HepG2 (cell line): Measurements from ENCODE around the gene ABCB6. TPM values are rescaled to one million over a fixed set of nuclear protein-coding genes. Genes with fewer than 3 reads are reported as not detected.

Experiments used
- BRD4 ChIP-seq: sonication (generic); formaldehyde crosslinking; IDR thresholded peaks from 2 replicates; pipeline ENCODE4 v1.4.0; 2020; ENCODE audit warnings: missing genetic modification reagents
- DMAP1 ChIP-seq: IDR thresholded peaks from 2 replicates; pipeline ENCODE4 v1.6.1; 2016
- DNMT1 ChIP-seq: sonication (generic); formaldehyde crosslinking; IDR thresholded peaks from 2 replicates; pipeline ENCODE4 v1.5.1; 2020; ENCODE audit warnings: mild to moderate bottlenecking, missing genetic modification reagents
- HNRNPK ChIP-seq: fragments of 200-400 bp; formaldehyde crosslinking; IDR thresholded peaks from 2 replicates; pipeline ENCODE4 v1.6.1; 2018; ENCODE audit warnings: low read length, low read depth, moderate library complexity, mild to moderate bottlenecking; ENCODE audit not compliant: poor library complexity, severe bottlenecking
- IRF1 ChIP-seq: sonication (generic); formaldehyde crosslinking; IDR thresholded peaks from 2 replicates; pipeline ENCODE4 v1.4.0; 2020; ENCODE audit warnings: low read depth, mild to moderate bottlenecking, missing genetic modification reagents
- IRX3 ChIP-seq: sonication (generic); formaldehyde crosslinking; IDR thresholded peaks from 2 replicates; pipeline ENCODE4 v1.8.1; 2023; ENCODE audit warnings: mild to moderate bottlenecking, low read depth, missing genetic modification reagents, borderline replicate concordance
- MIXL1 ChIP-seq: IDR thresholded peaks from 2 replicates; pipeline ENCODE4 v1.6.1; 2016
- MTF1 ChIP-seq: sonication (generic); formaldehyde crosslinking; IDR thresholded peaks from 2 replicates; pipeline ENCODE4 v1.5.0; 2020; ENCODE audit warnings: missing genetic modification reagents
- POLR2AphosphoS5 ChIP-seq: IDR thresholded peaks from 2 replicates; pipeline ENCODE4 v1.6.1; 2012; ENCODE audit warnings: low read depth, low read length
- SMAD3 ChIP-seq: sonication (generic); formaldehyde crosslinking; IDR thresholded peaks from 2 replicates; pipeline ENCODE4 v1.4.0; 2020; ENCODE audit warnings: missing genetic modification reagents
- TARDBP ChIP-seq: sonication (generic); formaldehyde crosslinking; IDR thresholded peaks from 2 replicates; pipeline ENCODE4 v1.8.0; 2022; ENCODE audit warnings: mild to moderate bottlenecking, missing genetic modification reagents
- TEAD2 ChIP-seq: sonication (generic); formaldehyde crosslinking; IDR thresholded peaks from 2 replicates; pipeline ENCODE4 v1.9.0; 2021; ENCODE audit warnings: missing genetic modification reagents
- TGIF2 ChIP-seq: IDR thresholded peaks from 2 replicates; pipeline ENCODE4 v1.6.1; 2016; ENCODE audit warnings: control low read depth, missing compliant biosample characterization
- XBP1 ChIP-seq: sonication (generic); formaldehyde crosslinking; IDR thresholded peaks from 2 replicates; pipeline ENCODE4 v1.5.0; 2020; ENCODE audit warnings: missing genetic modification reagents
- ZNF747 ChIP-seq: sonication (generic); formaldehyde crosslinking; IDR thresholded peaks from 2 replicates; pipeline ENCODE4 v1.8.1; 2023; ENCODE audit warnings: missing genetic modification reagents, mild to moderate bottlenecking, borderline replicate concordance
- ZNF891 ChIP-seq: sonication (generic); formaldehyde crosslinking; IDR thresholded peaks from 2 replicates; pipeline ENCODE4 v1.5.0; 2020; ENCODE audit warnings: mild to moderate bottlenecking, missing genetic modification reagents
- polyA plus RNA-seq, 8 experiments: library from polyadenylated mRNA; depleted of rRNA in 3 of 8; stranded (reverse) in 7 of 8; unstranded in 1 of 8; fragments of >200 nt; fragmentation: Illumina TruSeq in 4 of 8; extraction: Trizol in 4 of 8; gene quantifications; 2 replicates each; pipeline versions ENCODE4 v1.2.1 to v1.2.3, GENCODE V29; 2011 to 2016; ENCODE audit warnings: low read depth in 4 of 8, missing spikeins in 1 of 8, mixed read lengths in 1 of 8; ENCODE audit not compliant: insufficient read depth in 1 of 8
- total RNA-seq, 5 experiments: library from RNA; depleted of rRNA; stranded (reverse); fragments of >200 nt; fragmentation: Illumina TruSeq; extraction: Trizol; gene quantifications; 2 replicates each; pipeline ENCODE4 v1.2.3, GENCODE V29; 2016; ENCODE audit warnings: low read depth in 1 of 5
- TF ChIP-seq, protein P1 (sequence below): sonication (generic); formaldehyde crosslinking; IDR thresholded peaks from 2 replicates; pipeline ENCODE4 v1.8.1; 2023; ENCODE audit warnings: mild to moderate bottlenecking, missing genetic modification reagents
- TF ChIP-seq, protein P2 (sequence below): sonication (generic); formaldehyde crosslinking; IDR thresholded peaks from 2 replicates; pipeline ENCODE4 v1.4.0; 2020; ENCODE audit warnings: missing genetic modification reagents
- TF ChIP-seq, protein P3 (sequence below): sonication (generic); formaldehyde crosslinking; IDR thresholded peaks from 2 replicates; pipeline ENCODE4 v1.4.0; 2020; ENCODE audit warnings: missing genetic modification reagents
- TF ChIP-seq, protein P4 (sequence below): IDR thresholded peaks from 2 replicates; pipeline ENCODE4 v1.6.1; 2016; ENCODE audit warnings: missing genetic modification reagents, missing compliant biosample characterization
- TF ChIP-seq, protein P5 (sequence below): sonication (generic); formaldehyde crosslinking; conservative IDR thresholded peaks from 2 replicates; pipeline ENCODE4 v1.4.0; 2020; ENCODE audit warnings: missing genetic modification reagents
- TF ChIP-seq, protein P6 (sequence below): sonication (generic); formaldehyde crosslinking; IDR thresholded peaks from 2 replicates; pipeline ENCODE4 v1.8.0; 2022; ENCODE audit warnings: missing genetic modification reagents, low read depth, mild to moderate bottlenecking, borderline replicate concordance

Gene ABCB6
- total and polyA plus RNA-seq, 2 of the 13 experiments (the other 11 are each of a cell fraction or from before 2014, with no cell fraction given), result 91.1 to 137 TPM

DNA sequence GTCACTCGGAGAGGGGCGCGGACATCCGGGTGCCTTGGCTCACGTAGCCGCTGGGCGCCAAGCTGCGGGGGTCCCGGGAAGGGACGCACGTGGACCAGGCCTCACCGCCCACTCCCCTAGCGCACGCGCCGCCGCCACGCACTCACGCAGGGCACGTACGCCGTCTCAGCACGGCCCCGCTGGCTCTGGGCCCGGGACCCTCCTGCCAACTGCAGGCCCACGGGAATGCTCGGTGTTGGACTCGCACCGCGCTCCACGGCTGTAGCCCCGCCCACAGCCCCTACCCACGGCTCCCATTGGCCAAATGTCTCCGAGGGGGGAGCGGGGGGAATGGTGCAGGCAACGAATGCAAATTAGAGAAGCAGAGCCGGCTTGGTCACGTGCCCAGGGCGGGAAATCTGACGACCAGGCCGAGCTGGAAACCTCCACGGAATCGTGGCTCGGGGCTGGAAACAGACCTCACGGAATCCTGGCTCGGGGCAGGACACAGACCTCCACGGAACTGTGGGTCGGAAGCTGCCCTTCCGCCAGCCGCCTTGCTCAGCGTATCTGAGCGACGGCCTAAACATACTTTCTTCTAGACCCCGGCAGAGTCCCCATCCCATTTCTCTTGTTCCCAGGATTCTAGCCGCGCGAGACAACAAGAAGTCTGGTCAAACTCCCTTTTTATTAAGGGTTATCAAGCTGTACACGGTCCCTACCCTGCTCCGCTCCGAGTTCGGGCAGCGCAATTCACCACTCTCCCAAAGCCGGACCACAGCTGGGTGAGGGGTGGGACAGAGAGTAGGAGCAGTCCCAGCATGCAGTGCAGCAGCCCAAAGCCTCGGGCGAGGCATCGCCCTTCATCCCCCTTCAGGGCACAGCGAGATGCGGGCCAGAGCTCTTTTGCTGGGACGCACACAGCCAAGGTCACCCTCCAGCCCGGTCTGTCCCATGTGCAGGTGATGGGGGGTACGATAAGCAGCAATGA lies at the start of gene ABCB6 (continued):
- peak; percentile 94 for TF ChIP-seq IRX3 (CRISPR knock-in tag)
- TF ChIP-seq BRD4 (CRISPR knock-in tag), result peak; percentile 97; the same call in 1 of the 2 replicates
- TF ChIP-seq, protein P1, sequence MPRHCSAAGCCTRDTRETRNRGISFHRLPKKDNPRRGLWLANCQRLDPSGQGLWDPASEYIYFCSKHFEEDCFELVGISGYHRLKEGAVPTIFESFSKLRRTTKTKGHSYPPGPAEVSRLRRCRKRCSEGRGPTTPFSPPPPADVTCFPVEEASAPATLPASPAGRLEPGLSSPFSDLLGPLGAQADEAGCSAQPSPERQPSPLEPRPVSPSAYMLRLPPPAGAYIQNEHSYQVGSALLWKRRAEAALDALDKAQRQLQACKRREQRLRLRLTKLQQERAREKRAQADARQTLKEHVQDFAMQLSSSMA, result peak; percentile 47; the same call in 1 of the 2 replicates
- TF ChIP-seq, protein P2, sequence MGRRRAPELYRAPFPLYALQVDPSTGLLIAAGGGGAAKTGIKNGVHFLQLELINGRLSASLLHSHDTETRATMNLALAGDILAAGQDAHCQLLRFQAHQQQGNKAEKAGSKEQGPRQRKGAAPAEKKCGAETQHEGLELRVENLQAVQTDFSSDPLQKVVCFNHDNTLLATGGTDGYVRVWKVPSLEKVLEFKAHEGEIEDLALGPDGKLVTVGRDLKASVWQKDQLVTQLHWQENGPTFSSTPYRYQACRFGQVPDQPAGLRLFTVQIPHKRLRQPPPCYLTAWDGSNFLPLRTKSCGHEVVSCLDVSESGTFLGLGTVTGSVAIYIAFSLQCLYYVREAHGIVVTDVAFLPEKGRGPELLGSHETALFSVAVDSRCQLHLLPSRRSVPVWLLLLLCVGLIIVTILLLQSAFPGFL (CRISPR knock-in tag), result 0 out of 2 replicates have a peak, but pooled peaks have one; percentile 92
- TF ChIP-seq, protein P3, sequence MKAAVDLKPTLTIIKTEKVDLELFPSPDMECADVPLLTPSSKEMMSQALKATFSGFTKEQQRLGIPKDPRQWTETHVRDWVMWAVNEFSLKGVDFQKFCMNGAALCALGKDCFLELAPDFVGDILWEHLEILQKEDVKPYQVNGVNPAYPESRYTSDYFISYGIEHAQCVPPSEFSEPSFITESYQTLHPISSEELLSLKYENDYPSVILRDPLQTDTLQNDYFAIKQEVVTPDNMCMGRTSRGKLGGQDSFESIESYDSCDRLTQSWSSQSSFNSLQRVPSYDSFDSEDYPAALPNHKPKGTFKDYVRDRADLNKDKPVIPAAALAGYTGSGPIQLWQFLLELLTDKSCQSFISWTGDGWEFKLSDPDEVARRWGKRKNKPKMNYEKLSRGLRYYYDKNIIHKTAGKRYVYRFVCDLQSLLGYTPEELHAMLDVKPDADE (CRISPR knock-in tag), result peak; percentile 92; the same call in 1 of the 2 replicates
- peak; percentile 91 for TF ChIP-seq DNMT1
- peak; percentile 98 for TF ChIP-seq ZNF747 (CRISPR knock-in tag)
- TF ChIP-seq SMAD3 (CRISPR knock-in tag), result peak; percentile 68
- TF ChIP-seq, protein P4, sequence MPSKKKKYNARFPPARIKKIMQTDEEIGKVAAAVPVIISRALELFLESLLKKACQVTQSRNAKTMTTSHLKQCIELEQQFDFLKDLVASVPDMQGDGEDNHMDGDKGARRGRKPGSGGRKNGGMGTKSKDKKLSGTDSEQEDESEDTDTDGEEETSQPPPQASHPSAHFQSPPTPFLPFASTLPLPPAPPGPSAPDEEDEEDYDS (CRISPR knock-in tag), result peak; percentile 90
- no peak for TF ChIP-seq IRF1 (CRISPR knock-in tag)
- TF ChIP-seq DMAP1, result peak; percentile 96
- peak; percentile 64; the same call in 1 of the 2 replicates for TF ChIP-seq MTF1 (CRISPR knock-in tag)
- TF ChIP-seq, protein P5, sequence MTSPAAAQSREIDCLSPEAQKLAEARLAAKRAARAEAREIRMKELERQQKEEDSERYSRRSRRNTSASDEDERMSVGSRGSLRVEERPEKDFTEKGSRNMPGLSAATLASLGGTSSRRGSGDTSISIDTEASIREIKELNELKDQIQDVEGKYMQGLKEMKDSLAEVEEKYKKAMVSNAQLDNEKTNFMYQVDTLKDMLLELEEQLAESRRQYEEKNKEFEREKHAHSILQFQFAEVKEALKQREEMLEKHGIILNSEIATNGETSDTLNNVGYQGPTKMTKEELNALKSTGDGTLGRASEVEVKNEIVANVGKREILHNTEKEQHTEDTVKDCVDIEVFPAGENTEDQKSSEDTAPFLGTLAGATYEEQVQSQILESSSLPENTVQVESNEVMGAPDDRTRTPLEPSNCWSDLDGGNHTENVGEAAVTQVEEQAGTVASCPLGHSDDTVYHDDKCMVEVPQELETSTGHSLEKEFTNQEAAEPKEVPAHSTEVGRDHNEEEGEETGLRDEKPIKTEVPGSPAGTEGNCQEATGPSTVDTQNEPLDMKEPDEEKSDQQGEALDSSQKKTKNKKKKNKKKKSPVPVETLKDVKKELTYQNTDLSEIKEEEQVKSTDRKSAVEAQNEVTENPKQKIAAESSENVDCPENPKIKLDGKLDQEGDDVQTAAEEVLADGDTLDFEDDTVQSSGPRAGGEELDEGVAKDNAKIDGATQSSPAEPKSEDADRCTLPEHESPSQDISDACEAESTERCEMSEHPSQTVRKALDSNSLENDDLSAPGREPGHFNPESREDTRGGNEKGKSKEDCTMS (CRISPR knock-in tag), result peak; percentile 63; the same call in 1 of the 2 replicates
- TF ChIP-seq, protein P6, sequence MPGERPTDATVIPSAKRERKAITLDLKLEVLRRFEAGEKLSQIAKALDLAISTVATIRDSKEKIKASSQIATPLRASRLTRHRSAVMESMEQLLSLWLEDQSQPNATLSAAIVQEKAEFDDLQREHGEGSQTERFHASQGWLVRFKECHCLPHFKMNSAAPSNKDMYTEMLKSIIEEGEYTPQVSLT (CRISPR knock-in tag), result 0 out of 2 replicates have a peak, but pooled peaks have one; percentile 70
- peak; percentile 95 for TF ChIP-seq TARDBP (CRISPR knock-in tag)
- peak; percentile 73 for TF ChIP-seq MIXL1 (CRISPR knock-in tag)
- TF ChIP-seq XBP1 (CRISPR knock-in tag), result no peak
- TF ChIP-seq HNRNPK, result peak; percentile 82
- TF ChIP-seq POLR2AphosphoS5, result peak; percentile 98
- TF ChIP-seq ZNF891 (CRISPR knock-in tag), result peak; percentile 87; the same call in 1 of the 2 replicates
- TF ChIP-seq TGIF2 (CRISPR knock-in tag), result peak; percentile 79
- TF ChIP-seq TEAD2 (CRISPR knock-in tag), result no peak
